ENCODE results near the gene SEC24D. TPM values are rescaled to one million over a fixed set of nuclear protein-coding genes. Genes with fewer than 3 reads are reported as not detected.

Gene SEC24D
- total and polyA plus RNA-seq, 2 of the 8 experiments (the other 6 are each of a cell fraction or from before 2014, with no cell fraction given), result 28.9 to 91.6 TPM

GRCh38 chr4:118745357-118745756 is 90.6 kb downstream of the SEC24D start (continued):
- TF ChIP-seq SRF (IDR thresholded peaks at IDR 0.05; ENCODE audit: low read depth, low read length), result no peak
- no peak for TF ChIP-seq TBP (IDR thresholded peaks at IDR 0.05; ENCODE audit: low read depth, low read length)
- TF ChIP-seq, protein P1, sequence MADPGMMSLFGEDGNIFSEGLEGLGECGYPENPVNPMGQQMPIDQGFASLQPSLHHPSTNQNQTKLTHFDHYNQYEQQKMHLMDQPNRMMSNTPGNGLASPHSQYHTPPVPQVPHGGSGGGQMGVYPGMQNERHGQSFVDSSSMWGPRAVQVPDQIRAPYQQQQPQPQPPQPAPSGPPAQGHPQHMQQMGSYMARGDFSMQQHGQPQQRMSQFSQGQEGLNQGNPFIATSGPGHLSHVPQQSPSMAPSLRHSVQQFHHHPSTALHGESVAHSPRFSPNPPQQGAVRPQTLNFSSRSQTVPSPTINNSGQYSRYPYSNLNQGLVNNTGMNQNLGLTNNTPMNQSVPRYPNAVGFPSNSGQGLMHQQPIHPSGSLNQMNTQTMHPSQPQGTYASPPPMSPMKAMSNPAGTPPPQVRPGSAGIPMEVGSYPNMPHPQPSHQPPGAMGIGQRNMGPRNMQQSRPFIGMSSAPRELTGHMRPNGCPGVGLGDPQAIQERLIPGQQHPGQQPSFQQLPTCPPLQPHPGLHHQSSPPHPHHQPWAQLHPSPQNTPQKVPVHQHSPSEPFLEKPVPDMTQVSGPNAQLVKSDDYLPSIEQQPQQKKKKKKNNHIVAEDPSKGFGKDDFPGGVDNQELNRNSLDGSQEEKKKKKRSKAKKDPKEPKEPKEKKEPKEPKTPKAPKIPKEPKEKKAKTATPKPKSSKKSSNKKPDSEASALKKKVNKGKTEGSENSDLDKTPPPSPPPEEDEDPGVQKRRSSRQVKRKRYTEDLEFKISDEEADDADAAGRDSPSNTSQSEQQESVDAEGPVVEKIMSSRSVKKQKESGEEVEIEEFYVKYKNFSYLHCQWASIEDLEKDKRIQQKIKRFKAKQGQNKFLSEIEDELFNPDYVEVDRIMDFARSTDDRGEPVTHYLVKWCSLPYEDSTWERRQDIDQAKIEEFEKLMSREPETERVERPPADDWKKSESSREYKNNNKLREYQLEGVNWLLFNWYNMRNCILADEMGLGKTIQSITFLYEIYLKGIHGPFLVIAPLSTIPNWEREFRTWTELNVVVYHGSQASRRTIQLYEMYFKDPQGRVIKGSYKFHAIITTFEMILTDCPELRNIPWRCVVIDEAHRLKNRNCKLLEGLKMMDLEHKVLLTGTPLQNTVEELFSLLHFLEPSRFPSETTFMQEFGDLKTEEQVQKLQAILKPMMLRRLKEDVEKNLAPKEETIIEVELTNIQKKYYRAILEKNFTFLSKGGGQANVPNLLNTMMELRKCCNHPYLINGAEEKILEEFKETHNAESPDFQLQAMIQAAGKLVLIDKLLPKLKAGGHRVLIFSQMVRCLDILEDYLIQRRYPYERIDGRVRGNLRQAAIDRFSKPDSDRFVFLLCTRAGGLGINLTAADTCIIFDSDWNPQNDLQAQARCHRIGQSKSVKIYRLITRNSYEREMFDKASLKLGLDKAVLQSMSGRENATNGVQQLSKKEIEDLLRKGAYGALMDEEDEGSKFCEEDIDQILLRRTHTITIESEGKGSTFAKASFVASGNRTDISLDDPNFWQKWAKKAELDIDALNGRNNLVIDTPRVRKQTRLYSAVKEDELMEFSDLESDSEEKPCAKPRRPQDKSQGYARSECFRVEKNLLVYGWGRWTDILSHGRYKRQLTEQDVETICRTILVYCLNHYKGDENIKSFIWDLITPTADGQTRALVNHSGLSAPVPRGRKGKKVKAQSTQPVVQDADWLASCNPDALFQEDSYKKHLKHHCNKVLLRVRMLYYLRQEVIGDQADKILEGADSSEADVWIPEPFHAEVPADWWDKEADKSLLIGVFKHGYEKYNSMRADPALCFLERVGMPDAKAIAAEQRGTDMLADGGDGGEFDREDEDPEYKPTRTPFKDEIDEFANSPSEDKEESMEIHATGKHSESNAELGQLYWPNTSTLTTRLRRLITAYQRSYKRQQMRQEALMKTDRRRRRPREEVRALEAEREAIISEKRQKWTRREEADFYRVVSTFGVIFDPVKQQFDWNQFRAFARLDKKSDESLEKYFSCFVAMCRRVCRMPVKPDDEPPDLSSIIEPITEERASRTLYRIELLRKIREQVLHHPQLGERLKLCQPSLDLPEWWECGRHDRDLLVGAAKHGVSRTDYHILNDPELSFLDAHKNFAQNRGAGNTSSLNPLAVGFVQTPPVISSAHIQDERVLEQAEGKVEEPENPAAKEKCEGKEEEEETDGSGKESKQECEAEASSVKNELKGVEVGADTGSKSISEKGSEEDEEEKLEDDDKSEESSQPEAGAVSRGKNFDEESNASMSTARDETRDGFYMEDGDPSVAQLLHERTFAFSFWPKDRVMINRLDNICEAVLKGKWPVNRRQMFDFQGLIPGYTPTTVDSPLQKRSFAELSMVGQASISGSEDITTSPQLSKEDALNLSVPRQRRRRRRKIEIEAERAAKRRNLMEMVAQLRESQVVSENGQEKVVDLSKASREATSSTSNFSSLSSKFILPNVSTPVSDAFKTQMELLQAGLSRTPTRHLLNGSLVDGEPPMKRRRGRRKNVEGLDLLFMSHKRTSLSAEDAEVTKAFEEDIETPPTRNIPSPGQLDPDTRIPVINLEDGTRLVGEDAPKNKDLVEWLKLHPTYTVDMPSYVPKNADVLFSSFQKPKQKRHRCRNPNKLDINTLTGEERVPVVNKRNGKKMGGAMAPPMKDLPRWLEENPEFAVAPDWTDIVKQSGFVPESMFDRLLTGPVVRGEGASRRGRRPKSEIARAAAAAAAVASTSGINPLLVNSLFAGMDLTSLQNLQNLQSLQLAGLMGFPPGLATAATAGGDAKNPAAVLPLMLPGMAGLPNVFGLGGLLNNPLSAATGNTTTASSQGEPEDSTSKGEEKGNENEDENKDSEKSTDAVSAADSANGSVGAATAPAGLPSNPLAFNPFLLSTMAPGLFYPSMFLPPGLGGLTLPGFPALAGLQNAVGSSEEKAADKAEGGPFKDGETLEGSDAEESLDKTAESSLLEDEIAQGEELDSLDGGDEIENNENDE (IDR thresholded peaks at IDR 0.05; ENCODE audit: insufficient replicate concordance, low read length), result no peak
- TF ChIP-seq RBBP5 (IDR thresholded peaks at IDR 0.05; ENCODE audit: borderline replicate concordance, low read depth, low read length), result no peak
